Tibial nerve (tissue), 4 donors: ENCODE results near the gene SNX2.

Experiments
- CTCF ChIP-seq, 5 experiments: fragments of 200-600 bp in 3 of 5; fragments of 450-650 bp in 2 of 5; sonication (generic) in 3 of 5; IDR thresholded peaks; one replicate each; pipeline ENCODE4 v1.5.1; 2016 to 2019; ENCODE audit warnings: antibody characterized with exemption in 5 of 5, mild to moderate bottlenecking in 3 of 5, moderate library complexity in 2 of 5
- EP300 ChIP-seq, 2 donors: sonication (generic); formaldehyde crosslinking; IDR thresholded peaks; one replicate each; pipeline ENCODE4 v1.6.1; 2017; ENCODE audit warnings: antibody characterized with exemption in 2 of 2, mild to moderate bottlenecking in 1 of 2
- POLR2A ChIP-seq, 2 donors: fragments of 450-650 bp; IDR thresholded peaks; one replicate each; pipeline ENCODE4 v1.6.1; 2017; ENCODE audit warnings: antibody characterized with exemption in 2 of 2, mild to moderate bottlenecking in 2 of 2, moderate library complexity in 2 of 2

- TF ChIP-seq CTCF (IDR thresholded peaks at IDR 0.05): no peak
- TF ChIP-seq EP300 (IDR thresholded peaks at IDR 0.05): no peak
- no peak for TF ChIP-seq POLR2A (IDR thresholded peaks at IDR 0.05)
These were observed 390 bp upstream of the SNX2 start for GRCh38 chr5:122774519-122774860.
